ENCODE results near the gene SULT2B1.
A peak's percentile ranks its signal among the peaks of the same experiment; 100 is the strongest.
"Not testable (repeated sequence)": the region's sequence is repeated elsewhere in the genome, so short reads cannot be mapped to it uniquely, and the experiment has no call there.

The SULT2B1 gene

DNA sequence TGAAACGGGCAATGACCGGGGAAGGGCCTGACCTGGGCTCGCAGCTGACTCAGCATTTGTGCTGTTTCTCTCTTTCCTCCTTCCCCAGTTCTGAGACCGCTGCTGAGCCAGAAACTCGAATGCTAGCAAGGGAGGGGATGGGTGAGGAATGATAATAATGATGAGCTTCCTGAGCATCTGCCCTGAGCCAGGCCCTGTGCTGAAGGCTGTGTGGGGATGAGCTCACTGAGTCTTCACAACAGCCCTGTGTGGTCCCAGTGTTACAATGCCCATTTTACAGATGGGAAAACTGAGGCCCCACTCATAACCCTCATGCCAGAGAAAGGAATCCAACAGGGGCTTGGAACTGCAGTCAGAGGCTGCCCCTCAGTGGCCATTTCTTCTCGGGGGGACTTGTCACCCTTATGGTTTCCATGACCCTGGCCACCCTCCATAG lies 8.1 kb downstream of the SULT2B1 start:
- DNase-seq = no peak

DNA sequence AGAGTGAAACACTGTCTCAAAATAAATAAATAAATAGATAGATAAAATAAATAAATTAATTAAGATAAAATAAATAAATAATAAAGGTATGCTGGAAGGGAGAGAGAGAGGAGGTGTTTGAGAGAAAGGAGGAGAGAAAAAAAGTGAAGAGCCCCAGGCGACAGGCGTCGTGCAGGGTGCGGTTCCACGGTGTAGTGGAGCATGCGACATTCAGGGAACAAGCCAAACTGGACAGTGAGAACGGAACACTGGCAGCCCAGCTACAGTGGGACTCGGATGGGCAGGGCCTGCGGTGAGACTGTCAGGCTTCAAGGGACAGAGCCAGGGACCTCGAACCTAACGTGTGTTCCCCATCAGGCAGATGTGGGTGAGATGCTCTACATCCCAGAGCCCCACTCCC lies 9.4 kb downstream of the SULT2B1 start:
- DNase-seq = no peak

DNA sequence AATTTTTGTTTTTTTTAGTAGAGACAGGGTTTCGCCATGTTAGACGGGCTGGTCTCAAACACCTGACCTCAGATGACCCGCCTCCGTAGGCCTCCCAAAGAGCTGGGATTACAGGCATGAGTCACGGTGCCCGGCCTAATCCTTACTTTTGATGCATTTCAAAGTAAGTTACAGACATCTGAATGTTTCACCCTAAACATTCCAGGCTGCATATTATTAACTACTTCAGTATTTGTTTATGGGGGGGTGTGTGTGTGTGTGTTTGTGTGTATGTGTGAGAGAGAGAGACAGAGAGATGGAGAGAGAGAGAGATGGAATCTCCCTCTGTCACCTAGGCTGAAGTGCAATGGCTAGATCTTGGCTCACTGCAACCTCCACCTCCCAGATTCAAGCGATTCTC lies 13.1 kb downstream of the SULT2B1 start:
- no peak for DNase-seq

DNA sequence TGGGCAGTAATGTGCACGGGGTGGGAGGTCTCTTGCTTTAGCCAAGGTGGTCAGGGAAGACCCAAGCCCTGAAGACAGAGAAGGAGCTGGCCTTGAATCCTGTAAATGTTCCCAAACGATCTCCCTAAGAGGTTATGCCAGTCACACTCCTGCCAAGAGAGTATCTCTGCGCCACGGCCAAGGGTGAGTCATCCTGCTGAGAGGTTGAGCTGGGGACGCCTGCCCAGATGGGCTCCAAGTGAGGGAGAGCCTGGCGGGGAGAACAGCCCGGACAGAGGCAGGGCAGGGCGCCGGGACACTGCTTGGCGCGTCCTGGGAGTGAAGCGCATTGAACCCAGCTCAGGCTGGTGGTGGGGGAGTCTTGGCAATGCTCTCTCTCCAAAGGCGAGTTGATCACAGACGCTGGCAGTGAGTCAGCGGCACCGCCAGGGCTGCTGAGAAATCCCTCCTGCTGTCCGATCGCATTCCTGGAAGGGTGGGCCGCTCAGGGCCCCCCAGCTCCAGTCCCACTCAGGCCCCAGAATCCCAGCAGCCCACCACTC lies 16.4 kb downstream of the SULT2B1 start:
- no peak for DNase-seq

DNA sequence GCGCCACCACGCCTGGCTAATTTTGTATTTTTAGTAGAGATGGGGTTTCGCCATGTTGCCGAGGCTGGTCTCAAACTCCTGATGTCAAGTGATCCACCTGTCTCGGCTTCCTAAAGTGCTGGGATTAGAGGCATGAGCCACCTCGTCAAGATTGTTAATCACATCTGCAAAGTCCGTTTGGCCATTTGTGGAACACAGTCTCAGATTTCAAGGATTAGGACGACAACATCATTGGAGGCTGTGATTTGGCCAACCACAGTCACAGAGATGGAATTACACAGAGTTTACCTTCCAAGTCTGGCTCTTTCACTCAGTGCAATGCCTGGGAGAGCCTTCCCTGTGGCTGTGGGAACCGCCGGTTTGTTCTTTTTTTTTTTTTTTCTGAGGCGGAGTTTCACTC lies 17.8 kb downstream of the SULT2B1 start:
- no peak for DNase-seq

DNA sequence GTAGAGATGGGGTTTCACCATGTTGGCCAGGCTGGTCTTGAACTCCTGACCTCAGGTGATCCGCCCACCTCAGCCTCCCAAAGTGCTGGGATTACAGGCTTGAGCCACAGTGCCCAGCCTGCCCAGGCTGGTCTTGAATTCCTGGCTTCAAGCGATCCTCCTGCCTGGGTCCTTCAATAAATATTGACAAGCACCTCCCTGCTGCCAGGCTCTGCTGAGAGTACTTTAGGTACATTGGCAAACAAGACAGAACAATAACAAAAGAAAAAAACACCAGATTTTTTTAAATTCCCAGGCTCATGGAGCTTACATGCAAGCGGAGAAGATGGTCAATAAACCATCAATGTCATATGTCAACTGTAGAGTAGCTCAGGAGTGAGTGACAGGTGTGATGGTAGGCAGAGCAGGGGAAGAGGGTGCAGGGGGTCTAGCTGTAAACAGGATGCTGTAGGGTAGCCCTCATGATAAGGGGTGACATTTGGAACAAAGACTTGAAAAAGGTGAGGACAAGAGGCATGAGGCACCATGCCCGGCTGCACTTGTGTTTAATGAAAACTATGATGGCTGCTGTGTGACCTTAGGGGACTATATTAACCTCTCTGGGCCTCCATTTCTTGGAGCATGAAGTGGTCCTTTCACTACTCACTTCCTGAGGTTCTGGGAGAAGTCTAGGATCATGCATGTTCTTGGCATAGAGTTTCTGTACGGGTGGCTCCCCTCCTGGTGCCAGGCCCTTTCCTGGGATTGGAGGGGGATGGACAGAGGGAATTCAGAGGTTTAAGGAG lies 19.6 kb downstream of the SULT2B1 start:
- no peak for DNase-seq

DNA sequence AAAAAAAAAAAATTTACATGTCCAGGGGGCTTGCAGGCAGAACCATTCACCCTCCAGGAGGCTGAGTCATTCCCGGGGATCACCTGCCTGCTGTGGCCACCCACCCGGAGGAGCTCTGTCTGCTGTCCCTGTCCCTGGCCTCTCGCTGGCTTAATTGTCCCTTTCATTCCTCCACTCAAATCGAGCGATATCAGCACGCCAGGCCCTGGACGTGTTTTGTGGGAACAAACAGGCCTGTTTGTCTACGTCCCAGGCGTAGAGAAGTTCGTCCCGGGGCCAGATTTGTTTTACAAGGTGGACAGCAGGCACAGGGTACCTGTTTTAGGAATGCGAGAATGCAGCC lies 21.2 kb downstream of the SULT2B1 start:
- no peak for DNase-seq

DNA sequence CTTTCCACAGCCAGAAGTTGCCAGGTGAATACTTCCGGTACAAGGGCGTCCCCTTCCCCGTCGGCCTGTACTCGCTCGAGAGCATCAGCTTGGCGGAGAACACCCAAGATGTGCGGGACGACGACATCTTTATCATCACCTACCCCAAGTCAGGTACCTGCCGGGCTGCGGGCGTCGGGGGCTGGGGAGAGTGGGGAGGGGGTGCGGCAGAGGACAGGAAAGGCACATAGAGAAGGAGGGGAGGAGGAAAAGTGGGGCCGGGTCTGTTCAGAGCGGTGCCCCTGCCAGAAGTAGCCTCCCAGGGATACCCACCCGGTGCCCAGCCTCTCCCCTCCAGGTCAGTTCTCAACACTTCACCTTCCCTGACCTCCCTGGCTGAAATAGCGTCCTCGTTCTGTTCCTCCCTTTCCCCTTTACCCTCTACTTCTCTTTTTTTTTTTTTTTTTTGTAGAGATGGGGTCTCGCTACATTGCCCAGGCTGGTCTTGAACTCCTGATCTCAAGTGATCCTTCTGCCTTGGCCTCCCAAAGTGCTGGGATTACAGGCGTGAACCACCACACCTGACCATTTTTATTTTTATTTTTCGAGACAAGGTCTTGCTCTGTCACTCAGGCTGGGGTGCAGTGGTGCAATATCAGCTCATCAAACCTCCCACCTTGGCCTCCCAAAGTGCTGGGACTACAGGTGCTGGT lies 24.1 kb downstream of the SULT2B1 start:
- DNase-seq = no peak

DNA sequence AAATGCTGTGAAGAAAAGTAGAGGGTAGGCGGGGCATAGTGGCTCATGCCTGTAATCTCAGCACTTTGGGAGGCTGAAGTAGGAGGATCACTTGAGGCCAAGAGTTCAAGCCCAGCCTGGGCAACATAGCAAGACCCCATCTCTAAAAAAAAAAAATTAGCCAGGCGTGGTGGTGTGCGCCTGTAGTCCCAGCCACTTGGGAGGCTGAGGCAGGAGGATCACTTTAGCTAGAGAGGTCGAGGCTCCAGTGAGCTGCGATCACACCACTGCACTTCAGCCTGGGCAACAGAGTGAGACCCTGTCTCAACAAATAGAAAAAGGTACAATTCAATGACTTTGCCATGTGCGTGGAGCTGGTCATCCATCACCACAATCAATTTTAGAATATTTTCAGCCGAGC lies 25.9 kb downstream of the SULT2B1 start:
- not testable (repeated sequence) for DNase-seq

DNA sequence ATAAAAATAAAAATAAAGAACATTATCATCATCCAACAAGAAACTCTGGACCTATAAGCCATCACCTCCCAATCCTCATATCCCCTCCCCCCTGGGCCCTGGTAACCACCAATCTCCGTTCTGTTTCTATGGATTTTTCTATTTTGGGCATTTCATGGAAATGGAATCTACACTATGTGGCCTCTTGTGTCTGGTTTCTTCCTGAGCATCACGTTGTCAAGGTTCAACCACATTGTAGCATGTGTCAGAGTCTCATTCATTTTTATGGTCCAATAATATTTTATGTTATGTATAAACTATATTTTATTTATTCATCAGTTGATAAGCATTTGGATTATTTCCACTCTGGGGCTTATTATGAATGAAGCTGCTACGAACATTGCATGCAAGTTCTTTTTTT lies 26.9 kb downstream of the SULT2B1 start:
- DNase-seq = no peak

DNA sequence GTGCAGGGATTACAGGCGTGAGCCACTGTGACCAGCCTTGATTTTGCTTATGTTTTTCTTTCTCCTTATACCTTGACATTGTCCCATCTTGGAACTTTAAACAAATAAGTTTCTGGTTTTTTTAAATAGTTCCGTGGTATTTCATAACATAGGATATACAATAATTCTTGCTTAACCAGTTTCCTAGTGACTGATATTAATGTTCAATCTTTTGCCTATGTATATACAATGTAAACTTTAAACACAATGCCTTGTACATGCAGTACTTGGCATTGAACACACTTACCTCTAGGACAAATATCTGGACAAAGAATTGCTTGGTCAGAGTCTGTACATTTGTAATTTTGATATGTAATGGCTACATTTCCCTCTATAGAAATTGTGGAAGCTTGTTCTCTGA lies 30.2 kb downstream of the SULT2B1 start:
- no peak for DNase-seq

DNA sequence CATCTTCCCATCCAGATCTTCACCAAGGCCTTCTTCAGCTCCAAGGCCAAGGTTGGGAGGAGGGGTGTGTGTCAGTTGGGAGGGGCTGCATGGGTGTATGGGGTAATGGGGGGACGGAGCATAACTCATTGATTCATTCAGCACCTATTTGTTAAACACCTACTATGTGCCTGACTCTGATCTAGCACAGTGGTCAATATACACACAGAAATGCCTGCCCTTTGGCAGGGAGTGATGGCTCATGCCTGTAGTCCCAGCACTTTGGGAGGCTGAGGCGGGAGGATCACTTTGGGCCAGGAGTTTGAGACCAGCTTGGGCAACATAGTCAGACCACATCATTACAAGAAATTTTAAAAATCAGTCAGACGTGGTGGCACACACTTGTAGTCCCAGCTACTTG lies 35.4 kb downstream of the SULT2B1 start:
- no peak for DNase-seq

DNA sequence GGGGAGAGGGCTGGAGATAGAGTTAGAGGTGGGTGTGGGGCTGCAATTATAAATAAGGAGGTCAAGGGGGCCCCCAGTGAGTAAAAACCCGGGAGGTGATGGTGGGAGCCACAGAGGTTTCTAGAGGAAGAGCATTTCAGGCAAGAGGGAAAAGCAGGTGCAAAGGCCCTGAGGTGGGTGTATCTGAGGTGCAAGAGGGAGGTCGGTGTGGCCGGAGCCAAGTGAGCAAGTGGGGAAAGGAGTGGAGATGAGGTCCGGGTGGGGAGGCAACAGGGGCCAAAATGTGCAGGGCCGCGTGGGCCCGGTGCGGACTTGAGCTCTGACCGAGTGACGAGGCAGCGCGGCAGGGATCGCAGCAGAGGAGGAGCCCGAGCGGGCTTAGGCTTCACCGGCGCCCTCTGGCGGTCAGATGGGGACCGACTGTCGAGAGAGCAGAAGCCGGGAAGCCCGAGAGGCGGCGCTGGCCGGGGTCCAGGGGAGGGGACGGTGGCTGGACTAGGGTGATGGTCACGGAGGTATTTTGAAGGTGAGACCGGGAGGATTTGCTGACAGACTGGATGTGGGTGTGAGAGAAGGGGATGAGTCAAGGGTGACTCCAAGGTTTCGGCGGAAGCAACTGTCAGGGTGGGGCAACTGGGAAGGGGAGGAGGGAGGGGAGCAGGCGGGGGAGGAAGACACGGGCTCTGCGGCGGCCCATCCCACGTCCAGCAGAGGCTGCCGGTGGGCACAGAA lies 36.9 kb downstream of the SULT2B1 start:
- DNase-seq = peak; percentile 85 to 90

DNA sequence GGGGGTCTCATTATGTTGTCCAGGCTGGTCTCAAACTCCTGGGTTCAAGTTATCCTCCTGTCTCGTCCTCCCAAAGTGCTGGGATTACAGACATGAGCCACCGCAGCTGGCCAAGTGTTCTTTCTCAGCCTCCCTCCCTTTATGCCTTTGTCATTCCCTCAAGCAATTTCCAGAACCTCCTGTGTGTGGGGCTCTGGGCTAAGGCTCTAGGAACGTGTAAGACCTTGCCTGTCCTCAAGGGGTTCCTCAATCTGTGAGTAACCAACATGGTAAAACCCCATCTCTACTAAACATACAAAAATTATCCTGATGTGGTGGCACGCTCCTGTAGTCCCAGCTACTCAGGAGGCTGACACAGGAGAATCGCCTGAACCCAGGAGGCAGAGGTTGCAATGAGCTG lies 39.0 kb downstream of the SULT2B1 start:
- peak in 1 of 2 donors; percentile 16 for DNase-seq

DNA sequence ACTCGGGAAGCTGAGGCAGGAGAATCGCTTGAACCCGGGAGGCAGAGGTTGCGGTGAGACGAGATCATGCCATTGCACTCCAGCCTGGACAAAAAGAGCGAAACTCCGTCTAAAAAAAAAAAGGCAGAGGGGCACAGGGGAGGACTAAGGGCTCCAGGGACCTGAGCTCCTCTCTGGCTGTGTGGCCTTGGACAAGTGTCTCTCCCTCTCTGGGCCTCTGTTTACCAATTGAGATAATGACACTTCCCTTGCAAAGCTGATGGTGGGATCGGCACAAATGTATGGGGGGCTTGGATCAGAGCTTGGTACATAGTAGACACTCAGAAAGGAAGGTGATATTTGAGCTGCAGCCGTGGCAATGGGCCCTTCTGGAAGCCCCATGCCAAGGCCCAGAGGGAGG lies 43.2 kb downstream of the SULT2B1 start:
- no peak for DNase-seq

DNA sequence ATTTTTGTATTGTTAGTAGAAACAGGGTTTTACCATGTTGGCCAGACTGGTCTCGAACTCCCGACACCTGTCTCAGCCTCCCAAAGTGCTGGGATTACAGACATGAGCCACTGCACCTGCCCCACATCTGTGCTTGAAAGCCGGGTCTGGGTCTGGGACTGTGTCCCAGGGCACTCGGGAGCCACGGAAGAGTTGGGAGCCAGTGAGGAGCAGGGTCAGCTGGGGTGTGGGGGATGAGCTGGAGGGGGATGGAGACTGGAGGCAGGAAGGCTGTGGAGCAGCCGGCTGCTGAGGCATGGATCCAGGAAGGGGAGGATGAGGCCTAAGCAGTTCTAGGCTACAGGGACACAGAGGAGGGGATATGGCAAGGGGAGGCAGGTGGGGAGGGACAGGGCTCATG lies 43.9 kb downstream of the SULT2B1 start:
- no peak for DNase-seq

DNA sequence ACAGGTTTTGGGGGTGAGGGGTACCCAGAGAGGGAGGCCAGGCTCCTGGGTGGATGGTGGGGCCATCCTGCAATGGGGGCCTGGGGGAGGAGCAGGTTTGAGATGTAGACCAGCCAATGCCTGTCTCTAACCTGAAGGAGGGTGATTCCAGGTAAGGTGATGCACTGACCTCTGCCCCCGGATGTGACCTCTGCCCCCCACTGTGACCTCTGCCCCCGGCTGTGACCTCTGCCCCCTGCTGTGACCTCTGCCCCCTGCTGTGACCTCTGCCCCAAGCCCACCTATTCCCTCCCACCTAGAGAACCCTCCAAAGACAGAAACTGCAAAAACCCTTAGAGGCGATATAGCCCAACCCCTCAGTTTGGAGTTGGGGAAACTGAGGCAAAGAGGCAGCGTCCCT lies 44.3 kb downstream of the SULT2B1 start:
- no peak for DNase-seq

DNA sequence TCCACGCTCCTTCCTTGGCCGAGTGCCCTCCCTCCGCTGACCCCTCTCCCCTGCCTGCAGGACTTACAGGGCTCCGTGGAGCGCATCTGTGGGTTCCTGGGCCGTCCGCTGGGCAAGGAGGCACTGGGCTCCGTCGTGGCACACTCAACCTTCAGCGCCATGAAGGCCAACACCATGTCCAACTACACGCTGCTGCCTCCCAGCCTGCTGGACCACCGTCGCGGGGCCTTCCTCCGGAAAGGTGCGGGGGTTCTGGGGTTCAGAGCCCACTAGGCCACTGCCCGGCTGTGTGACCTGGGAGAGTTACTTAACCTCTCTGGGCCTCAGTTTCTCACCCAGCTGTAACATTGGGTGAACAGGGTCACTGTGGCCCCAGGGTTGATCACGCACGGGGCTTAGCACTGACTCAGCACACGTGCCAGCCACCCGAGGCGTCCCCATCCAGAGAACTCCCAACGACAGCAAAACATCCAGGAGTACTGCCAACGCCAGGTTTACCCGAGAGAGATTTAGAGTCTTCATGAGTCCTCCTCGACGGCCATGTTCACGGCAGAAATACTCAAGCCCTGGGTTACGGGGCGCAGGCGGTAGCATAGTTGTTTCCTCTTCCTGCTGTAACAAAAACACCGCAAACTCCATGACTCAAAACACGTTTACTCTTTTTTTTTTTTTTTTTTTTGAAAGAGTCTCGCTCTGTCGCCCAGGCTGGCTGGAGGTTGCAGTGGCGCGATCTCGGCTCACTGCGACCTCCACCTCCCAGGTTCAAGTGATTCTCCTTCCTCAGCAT lies 44.9 kb downstream of the SULT2B1 start:
- peak in 1 of 2 donors; percentile 38 for DNase-seq

DNA sequence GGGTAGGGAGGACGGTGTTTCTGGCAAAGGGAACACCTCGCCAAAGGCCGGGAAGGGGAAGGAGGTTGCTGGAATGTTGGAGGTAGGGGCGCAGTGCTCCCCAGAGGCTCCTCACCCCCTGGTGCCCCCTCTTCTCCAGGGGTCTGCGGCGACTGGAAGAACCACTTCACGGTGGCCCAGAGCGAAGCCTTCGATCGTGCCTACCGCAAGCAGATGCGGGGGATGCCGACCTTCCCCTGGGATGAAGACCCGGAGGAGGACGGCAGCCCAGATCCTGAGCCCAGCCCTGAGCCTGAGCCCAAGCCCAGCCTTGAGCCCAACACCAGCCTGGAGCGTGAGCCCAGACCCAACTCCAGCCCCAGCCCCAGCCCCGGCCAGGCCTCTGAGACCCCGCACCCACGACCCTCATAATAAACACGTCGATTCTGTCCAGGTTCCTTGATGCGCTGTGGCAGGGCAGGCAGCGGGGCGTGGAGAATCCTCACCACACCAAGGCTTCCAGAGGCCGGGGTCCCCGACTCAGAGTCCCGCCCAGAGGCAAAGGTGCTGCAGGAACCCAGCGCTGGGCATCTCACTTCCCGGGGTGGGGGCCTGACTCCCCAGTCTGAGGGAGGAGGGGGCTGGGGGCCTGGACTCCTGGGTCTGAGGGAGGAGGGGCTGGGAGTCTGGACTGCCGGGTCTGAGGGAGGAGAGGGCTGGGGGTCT lies 47.2 kb downstream of the SULT2B1 start:
- DNase-seq = no peak

DNA sequence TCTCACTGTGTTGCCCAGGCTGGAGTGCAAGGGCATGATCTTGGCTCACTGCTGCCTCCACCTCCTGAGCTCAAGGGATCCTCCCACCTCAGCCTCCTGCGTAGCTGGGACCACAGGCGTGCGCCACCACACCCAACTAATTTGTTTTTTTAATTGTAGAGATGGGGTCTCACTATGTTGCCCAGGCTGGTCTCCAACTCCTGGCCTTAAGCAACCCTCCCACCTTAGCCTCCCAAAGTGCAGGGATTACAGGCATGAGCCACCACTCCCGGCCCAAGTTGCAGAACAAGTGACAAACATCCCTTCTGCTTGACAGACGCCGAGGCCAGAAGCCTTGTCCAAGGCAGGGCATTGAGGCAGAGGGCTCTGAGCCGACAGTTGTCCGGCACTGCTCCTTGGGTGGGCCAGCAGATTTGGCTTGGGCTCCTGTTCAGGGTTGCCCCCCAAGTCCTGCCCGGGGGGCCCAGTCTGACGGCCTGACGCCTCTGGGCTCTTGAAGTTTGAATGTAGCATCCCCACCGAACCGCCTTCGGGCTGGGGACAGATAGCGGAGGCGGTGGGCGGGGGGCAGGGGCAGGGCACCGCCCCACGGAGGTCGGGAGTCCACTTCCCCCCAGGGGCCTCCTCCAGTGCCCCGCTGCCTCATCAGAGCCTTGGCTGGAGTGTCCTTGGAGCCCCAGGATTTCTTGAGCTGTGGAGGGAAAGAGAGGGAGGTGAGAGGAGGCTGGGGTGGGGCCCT lies 48.9 kb downstream of the SULT2B1 start:
- no peak for DNase-seq

DNA sequence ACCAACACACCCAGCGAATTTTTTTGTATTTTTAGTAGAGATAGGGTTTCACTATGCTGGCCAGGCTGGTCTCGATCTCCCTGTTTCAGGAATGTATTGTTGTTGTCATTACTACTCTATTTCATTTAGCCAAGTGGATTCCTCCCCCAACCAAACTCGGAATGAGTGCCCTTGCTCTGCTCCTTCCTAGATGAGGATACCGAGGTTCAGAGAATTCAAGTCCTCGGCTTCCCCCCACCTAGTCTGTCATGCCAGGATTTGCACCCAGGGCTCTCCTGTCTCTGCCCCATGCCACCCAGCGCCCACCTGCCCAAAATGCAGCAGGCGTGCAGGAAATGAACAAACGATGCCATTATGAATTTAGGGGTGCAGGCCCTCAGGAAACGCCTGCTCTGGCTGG lies 51.0 kb downstream of the SULT2B1 start:
- no peak for DNase-seq
